HG02610 (cell line): Measurements from ENCODE around the gene GNG11.
A peak's percentile ranks its signal among the peaks of the same experiment; 100 is the strongest.
"Not testable (repeated sequence)": the region's sequence is repeated elsewhere in the genome, so short reads cannot be mapped to it uniquely, and the experiment has no call there.

ENCODE experiments used
- ATAC-seq: cut with Tn5 transposase; IDR thresholded peaks from one replicate; pipeline ENCODE4 v1.9.1; 2021; ENCODE audit warnings: mild to moderate bottlenecking, moderate library complexity; ENCODE audit not compliant: unreplicated experiment

Gene GNG11

DNA sequence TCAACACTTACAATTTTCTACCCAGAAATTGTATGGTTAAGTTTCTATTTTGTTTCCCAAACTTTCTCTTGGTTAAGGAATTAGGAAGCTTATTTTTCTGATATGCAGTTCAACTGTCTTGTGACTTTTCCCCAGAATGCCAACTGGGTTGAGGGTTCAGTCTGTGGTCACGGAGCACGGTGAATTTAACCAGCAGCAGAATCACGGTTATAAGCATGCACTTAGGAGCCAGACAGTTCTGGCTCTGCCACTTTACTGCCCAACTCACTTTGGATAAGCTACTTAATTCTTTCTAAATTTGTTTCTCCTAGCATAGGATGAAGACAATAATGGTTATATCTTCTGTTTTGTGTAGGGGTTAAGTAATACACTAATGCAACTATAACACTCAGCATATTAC, 10.3 kb upstream of the GNG11 start:
- ATAC-seq = not testable (repeated sequence)

DNA sequence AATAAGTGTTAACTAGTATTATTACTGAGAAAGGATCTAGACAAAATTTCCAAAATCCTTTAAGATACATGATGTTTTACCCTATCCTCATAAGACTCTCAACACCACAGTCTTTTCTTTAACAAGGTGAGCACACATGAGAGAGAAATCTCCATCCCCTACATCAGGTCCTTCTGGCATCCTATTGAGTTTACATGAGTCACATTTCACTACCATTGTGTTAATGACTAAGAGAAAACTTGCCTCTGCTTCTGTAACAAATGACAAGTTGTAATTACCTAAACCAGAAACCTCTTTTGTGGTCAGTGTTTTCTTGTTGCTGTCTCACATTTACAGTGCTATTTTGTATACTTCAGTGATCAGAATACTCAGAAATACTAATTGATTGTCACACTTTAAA, 9.9 kb upstream of the GNG11 start:
- ATAC-seq = peak; percentile 58

DNA sequence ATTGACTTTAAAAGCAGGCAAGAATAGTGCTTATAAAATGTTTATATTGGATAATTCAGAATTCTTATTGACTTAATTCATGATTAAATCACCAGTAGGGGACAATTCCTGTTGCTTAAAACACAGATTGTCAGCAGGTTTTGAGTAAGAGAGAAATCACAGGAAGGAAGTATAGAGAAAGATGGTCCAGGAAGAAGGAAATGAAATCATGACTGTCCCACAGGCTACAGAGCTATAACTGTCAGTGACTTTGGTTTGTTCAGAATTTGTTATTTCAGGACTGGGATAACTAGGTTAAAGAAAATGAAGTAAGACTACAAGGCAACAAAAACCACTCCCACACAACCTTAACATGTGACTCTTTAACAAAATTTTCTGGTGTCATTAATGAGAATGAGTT, 8.3 kb upstream of the GNG11 start:
- no peak for ATAC-seq

DNA sequence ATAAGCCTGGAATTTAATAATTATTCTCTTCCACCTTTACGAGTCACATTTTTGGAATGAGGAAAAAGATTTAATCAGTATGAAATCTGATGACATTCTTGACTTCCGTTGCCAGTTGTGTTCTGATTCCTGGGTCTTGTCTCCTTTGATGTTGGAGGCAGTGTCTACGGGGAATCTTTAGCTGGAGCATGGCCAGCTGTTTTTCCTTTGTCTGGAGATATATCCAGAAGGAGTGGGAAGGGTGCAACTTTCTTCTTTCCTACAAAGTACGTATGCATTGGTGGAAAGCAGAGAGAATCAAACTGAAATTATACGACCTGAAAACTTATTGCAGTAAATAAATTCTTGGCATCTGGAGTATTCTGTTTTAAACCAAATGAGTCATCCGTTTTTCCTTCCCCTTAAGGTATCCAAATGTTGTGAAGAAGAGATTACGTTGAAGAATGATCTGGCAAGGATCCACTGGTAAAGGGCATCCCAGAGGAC, 6.9 kb upstream of the GNG11 start:
- no peak for ATAC-seq

DNA sequence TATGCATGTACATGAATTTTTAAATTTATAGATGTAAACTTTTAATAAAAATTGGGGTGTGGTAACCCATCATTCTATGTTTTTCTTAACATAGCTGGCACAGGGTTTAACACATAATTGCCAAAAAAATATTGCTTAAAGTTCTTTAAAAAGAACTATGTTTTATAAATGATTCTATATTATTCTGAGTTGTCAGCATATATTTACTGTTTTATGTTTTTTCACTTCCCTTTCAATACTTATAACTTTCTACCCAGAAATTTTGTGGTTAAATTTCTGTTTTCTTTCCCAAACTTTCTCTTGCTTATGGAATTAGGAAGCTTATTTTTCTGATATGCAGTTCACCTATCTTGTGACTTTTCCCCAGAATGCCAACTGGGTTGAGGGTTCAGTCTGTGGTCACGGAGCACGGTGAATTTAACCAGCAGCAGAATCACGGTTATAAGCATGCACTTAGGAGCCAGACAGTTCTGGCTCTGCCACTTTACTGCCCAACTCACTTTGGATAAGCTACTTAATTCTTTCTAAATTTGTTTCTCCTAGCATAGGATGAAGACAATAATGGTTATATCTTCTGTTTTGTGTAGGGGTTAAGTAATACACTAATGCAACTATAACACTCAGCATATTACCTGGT, 6.2 kb upstream of the GNG11 start:
- ATAC-seq = not testable (repeated sequence)

DNA sequence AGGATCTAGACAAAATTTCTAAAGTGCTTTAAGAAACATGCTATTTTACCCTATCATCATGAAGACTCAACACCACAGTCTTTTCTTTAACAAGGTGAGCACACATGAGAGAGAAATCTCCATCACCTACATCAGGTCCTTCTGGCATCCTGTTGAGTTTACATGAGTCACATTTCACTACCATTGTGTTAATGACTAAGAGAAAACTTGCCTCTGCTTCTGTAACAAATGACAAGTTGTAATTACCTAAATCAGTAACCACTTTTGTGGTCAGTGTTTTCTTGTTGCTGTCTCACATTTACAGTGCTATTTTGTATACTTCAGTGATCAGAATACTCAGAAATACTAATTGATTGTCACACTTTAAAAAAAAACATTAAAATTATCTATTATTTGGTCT, 5.6 kb upstream of the GNG11 start:
- peak; percentile 82 for ATAC-seq

DNA sequence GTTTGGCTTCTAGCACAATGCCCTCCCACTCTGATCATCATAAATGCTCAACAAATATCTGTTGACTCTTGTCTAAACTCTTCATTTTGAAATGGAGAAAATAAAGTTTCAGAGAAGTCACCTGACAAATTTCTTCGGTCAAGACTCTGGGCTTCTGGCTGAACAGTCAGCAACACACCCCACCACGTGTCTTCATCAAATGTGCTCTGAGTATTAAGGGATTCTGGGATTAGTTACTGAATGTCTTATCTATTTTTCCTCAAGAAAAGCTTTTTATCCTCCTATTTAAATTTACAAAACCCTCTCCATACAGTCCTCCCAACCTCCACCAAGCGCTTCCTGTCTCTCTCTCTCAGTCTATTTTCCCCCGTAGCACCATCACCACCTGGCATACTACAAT, 5.2 kb upstream of the GNG11 start:
- ATAC-seq = not testable (repeated sequence)

DNA sequence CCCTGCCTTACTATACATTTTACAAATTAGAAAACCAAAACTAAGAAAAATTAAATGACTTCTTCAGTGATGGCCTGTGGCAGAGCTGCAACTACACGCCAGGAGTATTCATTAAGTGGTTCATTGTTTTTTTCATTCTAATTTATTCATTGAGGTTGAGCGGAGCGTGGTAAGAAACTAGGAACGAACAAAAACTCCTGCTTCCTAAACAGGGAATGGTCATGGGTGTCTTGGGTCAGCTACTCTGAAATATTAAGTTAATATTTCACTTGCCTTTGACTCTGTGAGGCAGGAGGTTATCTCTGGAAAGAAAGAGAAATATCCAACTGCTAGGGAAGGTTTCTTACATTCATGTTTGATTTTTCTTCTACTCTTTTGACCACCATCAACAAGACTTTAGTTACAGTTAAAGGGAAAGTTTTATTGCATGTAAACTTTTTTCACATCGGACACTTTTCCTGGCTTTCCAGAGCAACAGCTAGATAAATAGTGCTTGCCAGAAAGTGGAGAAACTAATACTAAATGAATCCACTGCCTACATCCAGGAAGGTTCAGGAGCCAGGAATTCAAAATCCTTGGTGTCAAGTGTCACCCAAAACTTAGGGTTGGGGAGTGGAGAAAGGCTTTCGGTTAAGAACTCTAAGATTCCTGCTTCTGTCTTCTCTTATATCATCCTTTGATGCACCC, 896 bp upstream of the GNG11 start:
- ATAC-seq = no peak

DNA sequence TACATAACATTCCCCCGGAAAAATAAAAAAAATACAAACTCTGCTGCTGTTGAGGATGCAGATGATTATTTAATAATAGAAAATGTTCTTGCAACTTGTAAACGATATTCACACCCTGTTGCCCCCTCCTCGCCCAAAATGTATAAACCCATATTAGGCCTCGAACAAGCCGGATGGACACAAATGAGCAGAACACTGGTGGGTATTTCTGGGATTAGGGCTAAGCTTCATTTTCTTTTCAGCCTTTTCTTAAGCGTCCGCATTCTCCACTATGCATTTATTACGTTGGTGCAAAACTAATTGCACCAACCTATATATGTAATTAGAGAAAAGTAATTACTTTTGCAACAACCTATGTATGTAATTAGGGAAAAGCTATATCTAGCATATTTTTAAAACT, 349 bp upstream of the GNG11 start:
- no peak for ATAC-seq

DNA sequence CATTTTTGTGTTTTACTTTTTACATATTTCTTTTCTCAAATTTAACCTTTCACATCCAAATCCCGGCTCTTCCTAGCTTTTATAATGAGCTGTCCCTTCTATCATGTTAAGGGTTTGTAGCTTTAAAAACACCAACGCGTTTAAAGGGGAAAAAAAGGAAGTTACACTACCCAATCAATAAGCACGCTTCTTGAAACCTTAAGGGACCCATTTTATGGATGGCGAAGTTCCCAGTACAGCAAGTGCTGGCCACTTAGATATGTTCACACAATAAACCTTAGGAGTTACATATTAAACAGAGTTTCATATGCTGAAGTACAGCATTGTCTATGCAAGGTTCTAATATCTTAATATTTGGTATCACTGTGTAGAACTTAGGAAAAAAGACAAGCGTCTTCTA, 1.8 kb downstream of the GNG11 start:
- no peak for ATAC-seq

DNA sequence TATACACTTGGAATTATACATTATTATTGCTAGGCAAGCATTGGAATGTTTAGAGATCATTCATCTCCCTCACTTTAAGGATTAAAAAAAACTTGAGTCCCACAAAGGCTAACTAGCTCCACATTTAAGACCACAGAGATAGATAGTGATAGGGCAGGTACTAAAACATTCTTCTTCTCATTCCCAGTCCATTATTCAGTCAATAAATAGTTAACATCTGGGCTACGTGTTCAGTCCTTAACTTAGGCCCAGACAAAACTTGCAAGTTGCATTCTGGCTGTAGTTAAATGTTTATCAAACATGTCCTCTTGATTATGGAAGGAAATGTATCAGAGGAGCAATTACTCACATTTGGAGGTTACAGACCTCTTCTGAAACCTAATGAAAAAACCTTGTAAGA, 2.4 kb downstream of the GNG11 start:
- no peak for ATAC-seq

DNA sequence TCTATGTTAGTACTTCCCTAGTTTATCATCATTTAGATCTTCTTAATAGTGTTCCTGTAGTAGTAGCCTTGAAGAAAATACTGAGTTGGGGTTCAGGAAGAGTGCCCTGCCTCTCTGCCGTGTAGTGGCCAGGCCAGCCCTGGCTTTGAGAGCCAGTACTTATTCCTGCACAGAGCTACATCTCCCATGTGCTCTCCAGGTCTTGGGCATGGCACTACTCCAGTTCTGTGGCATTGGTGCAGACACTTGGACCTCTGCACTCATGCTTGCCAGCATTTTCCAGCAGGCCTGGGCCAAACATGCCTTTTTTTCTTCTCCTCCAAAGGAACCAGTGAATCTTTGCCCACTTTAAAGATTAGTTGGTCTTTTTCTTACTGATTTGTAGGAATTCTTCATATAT, 5.3 kb downstream of the GNG11 start:
- no peak for ATAC-seq

DNA sequence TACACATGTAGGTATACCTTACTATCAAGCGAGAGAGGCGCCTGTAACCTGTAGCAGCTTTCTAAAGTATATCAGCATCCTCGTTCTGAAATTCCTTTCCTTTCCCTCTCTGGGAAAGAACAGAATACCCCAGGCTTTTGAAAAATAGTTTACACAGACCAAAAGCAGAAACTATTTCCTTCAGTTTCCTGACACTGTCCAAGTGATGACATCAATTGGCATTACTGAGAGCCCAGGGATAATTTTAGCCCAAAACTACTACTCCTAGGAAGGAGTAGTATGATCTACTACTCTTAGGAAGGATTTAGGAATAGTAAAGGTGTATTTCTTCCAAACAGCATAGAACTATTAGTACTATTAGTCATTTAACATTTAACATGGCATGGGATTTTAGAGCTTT, 6.0 kb downstream of the GNG11 start:
- no peak for ATAC-seq

DNA sequence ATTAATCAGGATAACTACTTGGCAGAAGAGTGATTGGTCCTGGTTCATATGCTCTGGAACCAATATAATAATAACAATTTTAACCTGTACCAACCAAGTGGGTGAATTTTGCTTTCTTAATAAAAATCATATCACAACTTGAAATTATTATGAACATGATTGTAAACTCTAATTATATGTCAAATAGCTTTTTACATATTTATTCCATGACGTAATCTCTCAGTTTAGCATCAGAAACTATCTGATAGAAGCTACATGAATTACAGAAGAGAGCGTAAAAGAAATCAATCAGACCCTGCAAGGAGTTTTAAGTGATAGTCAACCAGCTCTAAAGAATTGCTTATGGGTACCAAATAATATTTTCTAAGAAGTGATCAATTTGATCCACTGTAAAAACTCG, 10.1 kb downstream of the GNG11 start:
- ATAC-seq = no peak

DNA sequence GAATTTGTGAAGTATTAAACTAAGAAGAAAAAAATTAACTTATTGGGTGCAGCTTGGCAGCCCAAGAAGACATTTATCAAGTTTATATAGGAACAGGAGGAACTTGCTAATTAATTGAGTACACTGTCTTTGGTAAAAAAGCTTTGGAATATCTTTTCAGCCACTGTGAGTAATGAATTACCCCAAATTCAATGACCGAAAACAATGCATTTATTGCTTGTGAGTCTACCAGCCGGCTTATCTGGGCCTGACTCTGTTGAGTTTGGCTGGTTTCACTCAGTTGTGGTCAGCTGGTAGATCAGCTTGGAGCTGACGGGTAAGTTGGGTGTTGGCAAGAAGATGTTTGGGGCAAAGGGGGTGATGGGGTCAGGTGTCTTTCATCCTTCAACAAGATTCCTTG, 11.6 kb downstream of the GNG11 start:
- ATAC-seq = no peak

DNA sequence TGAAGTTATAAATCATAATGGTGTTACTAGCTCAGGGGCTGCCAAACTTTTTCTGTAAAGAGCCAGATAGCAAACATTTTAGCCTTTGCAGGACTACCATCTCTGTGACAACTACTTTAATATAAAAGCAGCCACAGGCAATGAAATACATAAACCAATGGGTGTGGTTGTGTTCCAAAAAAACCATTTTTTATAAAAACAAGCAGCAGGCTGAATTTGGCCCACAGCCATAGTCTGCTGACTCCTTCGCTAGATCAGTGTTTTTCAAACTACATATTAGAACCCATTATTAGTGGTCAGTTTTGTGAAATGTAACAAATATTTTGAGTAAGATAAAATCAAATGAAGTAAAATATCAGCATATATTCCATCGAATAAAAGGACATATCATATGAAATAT, 13.6 kb downstream of the GNG11 start:
- ATAC-seq = no peak

DNA sequence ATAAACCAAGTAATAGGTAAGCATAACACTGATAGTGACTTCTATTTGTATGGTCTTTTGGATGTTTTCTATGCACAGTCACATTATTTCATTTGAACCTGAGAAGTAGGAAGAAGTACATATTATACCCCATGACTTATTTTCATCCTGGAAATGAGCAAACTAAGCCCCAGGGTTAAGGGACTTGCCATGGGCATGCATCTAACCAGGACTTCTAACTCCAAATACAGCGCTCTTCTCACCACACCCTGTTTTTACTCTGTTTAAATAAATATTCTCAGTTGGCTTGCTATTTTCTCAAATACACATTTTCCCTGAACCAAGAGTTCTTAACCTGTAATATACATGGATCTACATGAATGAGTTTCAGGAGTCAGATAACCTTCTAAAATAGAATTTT, 16.3 kb downstream of the GNG11 start:
- ATAC-seq = no peak

DNA sequence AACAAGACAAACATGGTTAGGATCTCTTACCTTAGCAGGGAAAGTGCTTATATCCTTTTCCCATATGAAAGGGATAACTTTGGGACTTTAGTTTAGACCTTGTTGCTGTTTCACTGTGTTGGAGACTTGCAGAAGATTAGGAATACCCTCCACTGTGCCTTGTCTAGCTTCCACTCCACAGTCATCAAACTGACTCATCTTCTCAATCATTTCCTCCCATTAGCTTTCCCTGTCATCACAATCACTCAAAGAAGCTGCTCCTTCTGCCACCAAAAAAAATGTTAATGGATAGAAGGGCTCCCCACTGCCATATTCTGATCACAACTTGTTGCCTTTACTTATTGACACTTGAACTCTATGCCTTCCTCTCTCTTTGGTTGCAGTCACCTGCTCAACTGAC, 16.8 kb downstream of the GNG11 start:
- ATAC-seq = no peak

DNA sequence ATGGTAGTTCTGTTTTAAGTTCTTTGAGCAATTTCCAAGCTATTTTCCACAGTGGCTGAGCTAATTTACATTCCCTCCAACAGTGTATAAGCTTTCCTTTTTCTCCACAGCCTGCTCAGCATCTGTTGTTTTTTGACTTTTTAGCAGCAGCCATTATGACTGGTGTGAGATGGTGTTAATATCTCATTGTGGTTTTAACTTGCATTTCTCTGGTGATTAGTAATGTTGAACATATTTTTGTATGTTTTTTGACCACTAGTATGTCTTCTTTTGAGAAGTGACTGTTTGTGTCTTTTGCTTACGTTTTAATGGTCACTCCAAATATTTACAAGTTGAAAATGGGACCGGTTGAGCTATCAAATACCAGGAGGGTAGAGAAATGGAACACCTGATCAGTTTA, 20.4 kb downstream of the GNG11 start:
- no peak for ATAC-seq

DNA sequence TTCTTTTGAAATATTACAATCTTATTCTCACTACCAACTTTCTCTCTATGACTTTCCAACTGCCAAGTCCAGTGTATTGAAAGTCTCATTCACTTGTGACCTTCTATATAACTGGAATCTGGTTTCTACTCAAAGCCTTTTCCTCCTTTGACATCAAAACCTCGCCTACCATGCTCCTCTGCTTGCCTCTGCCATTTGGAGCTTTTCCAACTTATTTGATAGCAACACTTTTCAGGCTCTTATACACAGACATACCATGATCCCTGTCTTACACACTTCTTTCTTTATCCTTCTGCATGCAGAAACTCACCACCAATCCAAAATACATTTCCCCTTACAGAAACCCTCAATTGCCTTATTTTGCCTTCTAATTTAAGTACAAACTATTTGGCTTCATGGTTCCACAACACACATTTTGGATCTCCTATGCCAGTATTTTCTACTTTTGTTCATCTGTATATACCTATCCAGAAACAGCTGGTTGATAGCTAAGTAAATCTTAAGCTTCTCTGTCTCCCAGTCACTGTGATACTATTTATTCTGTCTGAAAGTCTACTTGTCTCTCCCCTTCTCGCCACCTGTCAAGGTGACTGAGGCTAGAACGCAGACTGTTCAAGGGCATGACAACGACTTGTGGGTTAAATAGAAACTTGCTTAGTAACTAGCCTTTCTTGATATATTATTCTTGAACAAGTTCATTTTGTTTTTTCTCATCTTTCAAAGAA, 22.4 kb downstream of the GNG11 start:
- ATAC-seq = no peak

DNA sequence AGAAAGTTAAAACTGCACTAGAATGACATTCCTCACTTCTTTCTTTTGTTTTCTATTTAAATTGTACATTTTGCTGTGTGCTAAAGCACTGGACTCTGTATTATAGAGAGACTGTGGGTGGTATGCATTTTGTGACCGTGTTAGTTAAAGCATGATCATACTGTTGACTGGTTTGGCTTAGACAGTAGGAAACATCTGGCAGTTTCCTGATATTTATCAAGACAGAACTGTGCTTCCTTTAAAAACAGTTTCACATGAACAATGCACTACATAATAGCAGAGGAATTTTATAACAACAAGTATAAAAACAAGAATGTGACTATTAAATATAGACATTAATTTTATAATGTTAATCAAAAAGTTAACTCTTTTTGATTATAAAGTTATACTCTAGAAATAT, 23.1 kb downstream of the GNG11 start:
- ATAC-seq = no peak

DNA sequence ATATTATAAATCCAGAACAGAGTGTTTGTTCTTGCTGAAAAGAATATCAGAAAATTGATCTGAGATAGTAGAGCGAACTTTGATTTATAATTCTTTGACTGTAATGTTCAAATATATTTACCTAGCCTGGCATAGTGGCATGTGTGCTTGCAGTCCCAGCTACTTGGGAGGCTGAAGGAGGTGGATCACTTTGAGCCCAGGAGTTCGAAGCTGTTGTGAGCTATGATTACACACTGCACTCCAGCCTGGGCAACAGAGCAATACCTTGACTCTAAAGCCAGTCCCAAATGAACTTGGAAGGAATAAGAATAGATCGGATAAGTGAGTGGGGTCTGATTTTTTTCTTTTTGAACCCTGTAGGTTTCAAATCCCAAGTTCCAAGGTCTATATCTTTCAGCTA, 23.5 kb downstream of the GNG11 start:
- no peak for ATAC-seq
